ENCODE data around the gene TSPAN9.

- TF ChIP-seq, protein P1, sequence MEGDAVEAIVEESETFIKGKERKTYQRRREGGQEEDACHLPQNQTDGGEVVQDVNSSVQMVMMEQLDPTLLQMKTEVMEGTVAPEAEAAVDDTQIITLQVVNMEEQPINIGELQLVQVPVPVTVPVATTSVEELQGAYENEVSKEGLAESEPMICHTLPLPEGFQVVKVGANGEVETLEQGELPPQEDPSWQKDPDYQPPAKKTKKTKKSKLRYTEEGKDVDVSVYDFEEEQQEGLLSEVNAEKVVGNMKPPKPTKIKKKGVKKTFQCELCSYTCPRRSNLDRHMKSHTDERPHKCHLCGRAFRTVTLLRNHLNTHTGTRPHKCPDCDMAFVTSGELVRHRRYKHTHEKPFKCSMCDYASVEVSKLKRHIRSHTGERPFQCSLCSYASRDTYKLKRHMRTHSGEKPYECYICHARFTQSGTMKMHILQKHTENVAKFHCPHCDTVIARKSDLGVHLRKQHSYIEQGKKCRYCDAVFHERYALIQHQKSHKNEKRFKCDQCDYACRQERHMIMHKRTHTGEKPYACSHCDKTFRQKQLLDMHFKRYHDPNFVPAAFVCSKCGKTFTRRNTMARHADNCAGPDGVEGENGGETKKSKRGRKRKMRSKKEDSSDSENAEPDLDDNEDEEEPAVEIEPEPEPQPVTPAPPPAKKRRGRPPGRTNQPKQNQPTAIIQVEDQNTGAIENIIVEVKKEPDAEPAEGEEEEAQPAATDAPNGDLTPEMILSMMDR (IDR thresholded peaks at IDR 0.05), result no peak
- TF ChIP-seq EP300 (IDR thresholded peaks at IDR 0.05) (no peak), POLR2A (IDR thresholded peaks at IDR 0.05) (no peak), POLR2AphosphoS5 (IDR thresholded peaks at IDR 0.05) (no peak)
Observed at GRCh38 chr12:3328571-3328970, 251.4 kb downstream of the TSPAN9 start.
